SU-DHL-6 (cell line): Measurements from ENCODE around the gene EPB41L4A.

Source experiments
- EZH2phosphoT487 ChIP-seq: fragments of 200-600 bp; sonication (generic), shearing (Covaris generic); conservative IDR thresholded peaks from 2 replicates; pipeline ENCODE4 v1.6.1; 2018; ENCODE audit warnings: mild to moderate bottlenecking, antibody characterized with exemption, low read length, moderate library complexity, mixed read lengths
- TF ChIP-seq, protein P1 (sequence below): fragments of 200-600 bp; sonication (generic); IDR thresholded peaks from one replicate; pipeline ENCODE4 v1.5.1; 2017; ENCODE audit warnings: antibody characterized with exemption, mild to moderate bottlenecking, low read length, moderate library complexity; ENCODE audit not compliant: insufficient read depth, poor library complexity, severe bottlenecking

- TF ChIP-seq, protein P1, sequence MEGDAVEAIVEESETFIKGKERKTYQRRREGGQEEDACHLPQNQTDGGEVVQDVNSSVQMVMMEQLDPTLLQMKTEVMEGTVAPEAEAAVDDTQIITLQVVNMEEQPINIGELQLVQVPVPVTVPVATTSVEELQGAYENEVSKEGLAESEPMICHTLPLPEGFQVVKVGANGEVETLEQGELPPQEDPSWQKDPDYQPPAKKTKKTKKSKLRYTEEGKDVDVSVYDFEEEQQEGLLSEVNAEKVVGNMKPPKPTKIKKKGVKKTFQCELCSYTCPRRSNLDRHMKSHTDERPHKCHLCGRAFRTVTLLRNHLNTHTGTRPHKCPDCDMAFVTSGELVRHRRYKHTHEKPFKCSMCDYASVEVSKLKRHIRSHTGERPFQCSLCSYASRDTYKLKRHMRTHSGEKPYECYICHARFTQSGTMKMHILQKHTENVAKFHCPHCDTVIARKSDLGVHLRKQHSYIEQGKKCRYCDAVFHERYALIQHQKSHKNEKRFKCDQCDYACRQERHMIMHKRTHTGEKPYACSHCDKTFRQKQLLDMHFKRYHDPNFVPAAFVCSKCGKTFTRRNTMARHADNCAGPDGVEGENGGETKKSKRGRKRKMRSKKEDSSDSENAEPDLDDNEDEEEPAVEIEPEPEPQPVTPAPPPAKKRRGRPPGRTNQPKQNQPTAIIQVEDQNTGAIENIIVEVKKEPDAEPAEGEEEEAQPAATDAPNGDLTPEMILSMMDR, result no peak
- no peak for TF ChIP-seq EZH2phosphoT487
Observed at GRCh38 chr5:112200131-112200530, 218.9 kb downstream of the EPB41L4A start.
